AG04450 (cell line): ENCODE data around the gene COX15. TPM values are rescaled to one million over a fixed set of nuclear protein-coding genes. Genes with fewer than 3 reads are reported as not detected.

ENCODE experiments used
- CTCF ChIA-PET: fragments of 300-600, 350-600 bp; formaldehyde crosslinking; extraction: SDS; loops from one replicate; lab custom pipeline; 2022; ENCODE audit warnings: antibody characterized with exemption, inconsistent platforms; lab: Charles Lee
- POLR2A ChIA-PET: fragments of 350-600 bp; formaldehyde crosslinking; extraction: SDS; loops from one replicate; lab custom pipeline; 2021; ENCODE audit warnings: antibody characterized with exemption, inconsistent platforms; lab: Yijun Ruan, JAX
- DNase-seq: peaks from one replicate; pipeline ENCODE4 v3.0.0-alpha.2; 2011; ENCODE audit warnings: low read depth, low spot score
- H3K27ac ChIP-seq: one replicate; pipeline ENCODE4 v1.5.1; 2012; ENCODE audit warnings: low read depth, low read length, control low read depth
- H3K27me3 ChIP-seq: one replicate; pipeline ENCODE4 v1.6.0; 2012; ENCODE audit warnings: low read length; ENCODE audit not compliant: control insufficient read depth, insufficient read depth
- H3K4me3 ChIP-seq: 2 replicates; pipeline ENCODE4 v1.5.1; 2011; ENCODE audit warnings: mild to moderate bottlenecking, low read depth, low read length, control low read depth
- H3K9me3 ChIP-seq: 2 replicates; pipeline ENCODE4 v1.5.1; 2012; ENCODE audit warnings: low read length; ENCODE audit not compliant: control insufficient read depth, insufficient read depth
- polyA plus RNA-seq: library from polyadenylated mRNA; depleted of rRNA; stranded (reverse); fragments of >200 nt; gene quantifications from 2 replicates; pipeline ENCODE4 v1.2.3, GENCODE V29; 2011
- TF ChIP-seq, protein P1 (sequence below): IDR thresholded peaks from 2 replicates; pipeline ENCODE4 v1.5.1; 2011; ENCODE audit warnings: low read depth, low read length, control low read depth, inconsistent platforms

COX15 gene
- polyA plus RNA-seq, 1 experiment: 32.2 TPM

- POLR2A ChIA-PET: interaction anchor here (1.1 kb wide), 1 partner anchor 21 kb away, joined by 3 read pairs; the partner anchor contains the start of genes COX15 and CUTC
Measured at GRCh38 chr10:99711129-99711719, 20.7 kb downstream of the COX15 start.

DNA sequence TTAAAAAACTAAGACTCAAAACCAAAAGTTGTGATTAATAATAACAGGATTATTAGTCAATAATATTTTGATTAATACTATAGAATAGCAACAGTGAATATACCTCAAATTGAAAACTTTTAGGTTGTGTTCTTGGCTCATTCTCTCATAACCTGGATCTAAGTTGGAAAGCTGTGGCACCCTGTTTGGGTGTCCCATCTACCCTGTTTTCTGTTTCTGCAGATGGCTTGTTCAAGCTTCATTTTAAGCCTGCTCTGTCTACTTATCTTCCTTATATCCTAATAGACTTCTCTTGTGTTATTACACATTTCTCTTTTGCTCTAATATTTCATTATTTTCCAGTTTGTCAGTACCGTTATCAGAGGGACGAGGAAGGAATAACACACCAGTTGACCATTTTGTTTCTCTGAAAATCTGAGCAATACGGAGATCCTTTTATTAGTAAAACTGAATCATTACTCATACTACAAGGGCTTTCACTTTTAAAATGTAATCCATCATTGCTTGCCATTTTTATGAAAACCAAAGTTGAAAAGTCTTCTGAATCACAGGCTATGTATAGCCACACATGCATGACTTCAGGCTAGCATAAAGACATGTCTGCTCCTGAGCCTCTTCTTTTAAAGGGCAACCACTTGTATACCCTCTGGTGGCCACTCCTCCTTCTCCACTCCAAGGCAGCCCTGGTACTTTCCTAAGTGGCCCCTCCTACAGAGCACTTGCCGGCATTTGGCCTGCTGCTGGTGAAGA is 22.3 kb downstream of the COX15 start:
- no peak for DNase-seq
- Histone ChIP-seq H3K27ac (no peak overlapping the region), H3K9me3 (no peaks in the 10 kb centered on the region), H3K27me3 (no peaks in the 10 kb centered on the region), H3K4me3 (no peak overlapping the region)
- POLR2A ChIA-PET: interaction anchor here (1.1 kb wide), 1 partner anchor 22 kb away, joined by 3 read pairs; the partner anchor contains the start of genes COX15 and CUTC
- TF ChIP-seq, protein P1, sequence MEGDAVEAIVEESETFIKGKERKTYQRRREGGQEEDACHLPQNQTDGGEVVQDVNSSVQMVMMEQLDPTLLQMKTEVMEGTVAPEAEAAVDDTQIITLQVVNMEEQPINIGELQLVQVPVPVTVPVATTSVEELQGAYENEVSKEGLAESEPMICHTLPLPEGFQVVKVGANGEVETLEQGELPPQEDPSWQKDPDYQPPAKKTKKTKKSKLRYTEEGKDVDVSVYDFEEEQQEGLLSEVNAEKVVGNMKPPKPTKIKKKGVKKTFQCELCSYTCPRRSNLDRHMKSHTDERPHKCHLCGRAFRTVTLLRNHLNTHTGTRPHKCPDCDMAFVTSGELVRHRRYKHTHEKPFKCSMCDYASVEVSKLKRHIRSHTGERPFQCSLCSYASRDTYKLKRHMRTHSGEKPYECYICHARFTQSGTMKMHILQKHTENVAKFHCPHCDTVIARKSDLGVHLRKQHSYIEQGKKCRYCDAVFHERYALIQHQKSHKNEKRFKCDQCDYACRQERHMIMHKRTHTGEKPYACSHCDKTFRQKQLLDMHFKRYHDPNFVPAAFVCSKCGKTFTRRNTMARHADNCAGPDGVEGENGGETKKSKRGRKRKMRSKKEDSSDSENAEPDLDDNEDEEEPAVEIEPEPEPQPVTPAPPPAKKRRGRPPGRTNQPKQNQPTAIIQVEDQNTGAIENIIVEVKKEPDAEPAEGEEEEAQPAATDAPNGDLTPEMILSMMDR: peak; percentile 22; the same call in 1 of the 2 replicates
- CTCF ChIA-PET: interaction anchor here (1.1 to 5.6 kb wide), 7 partner anchors 11 to 274 kb away, joined by 3 to 46 read pairs (median 7); partner anchors contain the start of gene SLC25A28

More at GRCh38 chr10:99711129-99711719, 20.7 kb downstream of the COX15 start:
- no peak overlapping the region for H3K4me3 ChIP-seq
- H3K27ac ChIP-seq: no peak overlapping the region
- TF ChIP-seq, protein P1: peak; percentile 69
- H3K9me3 ChIP-seq: no peaks in the 10 kb centered on the region
- CTCF ChIA-PET: interaction anchor here (0.5 to 5.6 kb wide), 30 partner anchors 9 to 1918 kb away, joined by 3 to 47 read pairs (median 4); partner anchors contain the start of genes COX15, ENTPD7, GOT1 and SLC25A28
- DNase-seq: peak; percentile 55
- H3K27me3 ChIP-seq: no peaks in the 10 kb centered on the region

DNA sequence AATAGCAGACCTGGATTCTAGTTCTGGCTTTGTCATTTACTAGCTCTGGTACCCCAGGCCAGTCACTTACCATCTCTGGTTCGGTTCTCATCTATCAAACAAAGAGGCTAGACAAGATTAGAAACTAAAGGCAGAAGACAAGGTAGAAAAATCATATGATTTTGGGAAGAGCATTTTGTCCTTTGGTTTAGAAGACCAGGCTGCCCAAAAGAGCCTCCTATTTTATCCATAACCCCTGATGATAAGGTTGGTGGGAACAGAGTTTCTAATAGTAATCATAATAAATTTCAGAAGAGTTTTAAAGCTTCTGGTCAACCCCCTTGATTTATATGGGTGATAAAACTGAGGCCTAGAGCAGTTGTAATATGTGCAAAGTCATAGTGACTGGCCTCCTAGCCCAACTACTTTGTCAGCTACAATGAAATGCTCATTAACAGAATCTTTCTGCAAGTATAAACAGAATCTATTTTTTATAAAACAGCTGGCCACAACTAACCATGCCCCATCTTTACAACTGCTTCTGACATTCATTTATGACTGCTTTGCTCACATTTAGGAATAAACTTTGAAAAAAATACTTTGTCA is 23.4 kb downstream of the COX15 start:
- CTCF ChIA-PET: interaction anchor here (1.0 to 4.8 kb wide), 4 partner anchors 77 to 148 kb away, joined by 3 to 46 read pairs (median 18); partner anchors contain the start of gene SLC25A28

DNA sequence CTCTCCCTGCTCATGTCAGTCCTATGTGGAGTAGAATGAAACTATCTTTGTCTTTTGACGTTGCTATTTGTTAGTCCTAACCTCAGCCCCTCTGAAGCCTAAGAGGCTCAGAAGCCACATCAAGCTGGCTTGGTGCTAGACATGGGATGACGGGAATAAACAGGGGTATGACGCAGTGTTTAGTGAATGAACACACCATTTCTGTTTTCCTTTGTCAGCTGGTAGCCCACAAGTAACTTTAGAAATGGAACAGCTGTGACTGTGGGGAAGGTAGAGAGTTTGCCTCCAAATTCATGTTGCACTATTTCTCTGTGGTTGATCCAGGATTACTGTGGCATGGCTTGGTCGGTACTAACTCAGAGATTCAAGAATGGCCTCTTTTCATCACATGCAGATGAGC is 31.3 kb downstream of the COX15 start:
- Histone ChIP-seq H3K4me3 (no peak overlapping the region), H3K9me3 (no peaks in the 10 kb centered on the region), H3K27ac (no peak overlapping the region), H3K27me3 (no peaks in the 10 kb centered on the region)
- POLR2A ChIA-PET: no interaction called here
- CTCF ChIA-PET: interaction anchor here (0.6 to 1.9 kb wide), 2 partner anchors 11 to 70 kb away, joined by 3 to 4 read pairs; no protein-coding TSS in a partner anchor
- DNase-seq: no peak
- TF ChIP-seq, protein P1: no peak

More for the DNA sequence above, 23.4 kb downstream of the COX15 start:
- TF ChIP-seq, protein P1: no peak
- Histone ChIP-seq H3K4me3 (no peak overlapping the region), H3K27ac (peak overlapping the region; percentile 74), H3K27me3 (no peaks in the 10 kb centered on the region), H3K9me3 (no peaks in the 10 kb centered on the region)
- no peak for DNase-seq
- POLR2A ChIA-PET: interaction anchor here (1.3 to 1.7 kb wide), 2 partner anchors 11 to 87 kb away, joined by 5 to 6 read pairs; partner anchors contain the start of gene SLC25A28
